WTC11 (cell line): ENCODE results near the gene SERPINB1. TPM values are rescaled to one million over a fixed set of nuclear protein-coding genes. Genes with fewer than 3 reads are reported as not detected.

ENCODE experiments used
- ATF1 ChIP-seq: sonication (generic); formaldehyde crosslinking; IDR thresholded peaks from 2 replicates; pipeline ENCODE4 v1.8.1; 2023; ENCODE audit warnings: mild to moderate bottlenecking, moderate library complexity, missing genetic modification reagents
- E2F5 ChIP-seq: sonication (generic); formaldehyde crosslinking; IDR thresholded peaks from 2 replicates; pipeline ENCODE4 v1.8.1; 2022; ENCODE audit warnings: mild to moderate bottlenecking, moderate library complexity, missing genetic modification reagents
- ESRRA ChIP-seq: sonication (generic); formaldehyde crosslinking; IDR thresholded peaks from 2 replicates; pipeline ENCODE4 v1.8.1; 2022; ENCODE audit warnings: mild to moderate bottlenecking, missing genetic modification reagents, borderline replicate concordance
- FOXJ3 ChIP-seq: sonication (generic); formaldehyde crosslinking; IDR thresholded peaks from 2 replicates; pipeline ENCODE4 v1.9.0; 2021; ENCODE audit warnings: missing genetic modification reagents, mild to moderate bottlenecking, borderline replicate concordance
- FOXP1 ChIP-seq: sonication (generic); formaldehyde crosslinking; IDR thresholded peaks from 2 replicates; pipeline ENCODE4 v1.8.0; 2022; ENCODE audit warnings: missing genetic modification reagents, mild to moderate bottlenecking, moderate library complexity, borderline replicate concordance
- FOXP4 ChIP-seq: sonication (generic); formaldehyde crosslinking; IDR thresholded peaks from 2 replicates; pipeline ENCODE4 v1.8.0; 2022; ENCODE audit warnings: mild to moderate bottlenecking, missing genetic modification reagents
- HMGXB4 ChIP-seq: sonication (generic); formaldehyde crosslinking; IDR thresholded peaks from 2 replicates; pipeline ENCODE4 v1.8.1; 2023; ENCODE audit warnings: mild to moderate bottlenecking, moderate library complexity, missing genetic modification reagents
- MAX ChIP-seq: sonication (generic); formaldehyde crosslinking; IDR thresholded peaks from 2 replicates; pipeline ENCODE4 v1.8.0; 2022; ENCODE audit warnings: mild to moderate bottlenecking, missing genetic modification reagents
- MXD4 ChIP-seq: fragments of 250-450 bp; sonication (Bioruptor Pico); IDR thresholded peaks from 2 replicates; pipeline ENCODE4 v1.8.0; 2021; ENCODE audit warnings: mild to moderate bottlenecking, moderate library complexity, borderline replicate concordance
- NFE2L1 ChIP-seq: sonication (generic); formaldehyde crosslinking; IDR thresholded peaks from 2 replicates; pipeline ENCODE4 v1.8.1; 2023; ENCODE audit warnings: missing genetic modification reagents
- NR2C2 ChIP-seq: sonication (generic); formaldehyde crosslinking; IDR thresholded peaks from 2 replicates; pipeline ENCODE4 v1.8.0; 2022; ENCODE audit warnings: mild to moderate bottlenecking, missing genetic modification reagents
- PRDM15 ChIP-seq: sonication (generic); formaldehyde crosslinking; IDR thresholded peaks from 2 replicates; pipeline ENCODE4 v1.8.0; 2022; ENCODE audit warnings: missing genetic modification reagents
- SMAD3 ChIP-seq: sonication (generic); formaldehyde crosslinking; IDR thresholded peaks from 2 replicates; pipeline ENCODE4 v1.8.0; 2022; ENCODE audit warnings: missing genetic modification reagents, mild to moderate bottlenecking, borderline replicate concordance
- ZMAT4 ChIP-seq: fragments of 250-450 bp; sonication (Bioruptor Pico); IDR thresholded peaks from 2 replicates; pipeline ENCODE4 v1.9.0; 2021; ENCODE audit warnings: mild to moderate bottlenecking
- ZNF317 ChIP-seq: sonication (generic); formaldehyde crosslinking; IDR thresholded peaks from 2 replicates; pipeline ENCODE4 v1.8.1; 2023; ENCODE audit warnings: low read depth, mild to moderate bottlenecking, moderate library complexity, missing genetic modification reagents, borderline replicate concordance
- ZNF423 ChIP-seq: fragments of 250-450 bp; sonication (Bioruptor Pico); IDR thresholded peaks from 2 replicates; pipeline ENCODE4 v2.1.2; 2022; ENCODE audit warnings: mild to moderate bottlenecking, moderate library complexity
- ZNF512 ChIP-seq: sonication (generic); formaldehyde crosslinking; IDR thresholded peaks from 2 replicates; pipeline ENCODE4 v1.8.1; 2022; ENCODE audit warnings: missing genetic modification reagents, borderline replicate concordance
- ZSCAN18 ChIP-seq: fragments of 250-450 bp; sonication (Bioruptor Pico); IDR thresholded peaks from 2 replicates; pipeline ENCODE4 v2.1.2; 2022; ENCODE audit warnings: mild to moderate bottlenecking, moderate library complexity
- total RNA-seq: library from RNA; stranded (reverse); gene quantifications from 3 replicates; pipeline ENCODE4 v1.2.3, GENCODE V29; 2021
- TF ChIP-seq, protein P1 (sequence below): sonication (generic); formaldehyde crosslinking; IDR thresholded peaks from 2 replicates; pipeline ENCODE4 v1.8.1; 2022; ENCODE audit warnings: mild to moderate bottlenecking, missing genetic modification reagents, moderate library complexity, borderline replicate concordance
- TF ChIP-seq, protein P2 (sequence below): sonication (generic); formaldehyde crosslinking; IDR thresholded peaks from 2 replicates; pipeline ENCODE4 v1.8.0; 2023; ENCODE audit warnings: mild to moderate bottlenecking, missing genetic modification reagents

SERPINB1 gene
- total RNA-seq, 1 experiment from 2014 or later = 14.8 TPM

DNA sequence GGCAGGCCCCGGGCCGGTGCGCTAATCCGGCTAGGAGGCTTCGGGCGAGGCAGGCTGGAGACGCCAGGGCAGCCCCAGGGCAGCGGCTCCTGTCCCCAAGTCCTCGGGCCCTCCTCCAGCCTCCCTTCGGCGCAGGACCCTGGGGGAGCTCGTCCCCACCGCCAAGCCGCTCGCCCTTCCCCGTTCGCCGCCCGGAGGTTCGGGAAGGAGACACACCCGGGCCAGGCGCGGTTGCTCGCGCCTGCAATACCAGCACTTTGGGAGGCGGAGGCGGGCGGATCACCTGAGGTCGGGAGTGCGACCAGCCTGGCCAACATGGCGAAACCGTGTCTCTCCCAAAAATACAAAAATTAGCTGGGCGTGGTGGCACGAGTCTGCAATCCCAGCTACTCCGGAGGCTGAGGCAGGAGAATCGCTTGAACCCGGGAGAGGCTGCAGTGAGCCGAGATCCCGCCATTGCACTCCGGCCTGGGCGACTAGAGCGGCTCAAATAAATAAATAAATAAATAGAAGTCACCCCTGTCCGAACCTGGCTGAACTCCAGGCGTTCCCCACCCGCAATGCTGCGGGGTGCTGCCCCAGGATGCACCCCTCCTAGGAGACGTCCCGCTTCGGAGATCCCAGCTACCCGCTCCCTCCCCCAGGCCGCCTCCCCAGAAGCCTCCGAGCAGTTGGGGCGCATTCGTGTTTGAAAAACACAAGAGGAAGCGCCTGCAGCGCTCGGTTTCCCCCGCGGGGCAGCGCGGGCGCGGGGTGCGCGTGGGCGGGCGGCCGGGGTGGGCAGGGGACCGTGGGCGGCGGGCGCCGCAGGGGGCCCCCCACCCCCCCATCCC lies 33.9 kb upstream of the SERPINB1 start (continued):
- TF ChIP-seq E2F5 (CRISPR knock-in tag) (peak; percentile 21; the same call in 1 of the 2 replicates), MAX (CRISPR knock-in tag) (0 out of 2 replicates have a peak, but pooled peaks have one; percentile 23), ZNF423 (CRISPR knock-in tag) (peak; percentile 41), FOXJ3 (CRISPR knock-in tag) (no peak), ATF1 (CRISPR knock-in tag) (peak; percentile 67; the same call in 1 of the 2 replicates), SMAD3 (no peak), ZSCAN18 (CRISPR knock-in tag) (no peak), FOXP1 (no peak), NR2C2 (CRISPR knock-in tag) (no peak), FOXP4 (CRISPR knock-in tag) (0 out of 2 replicates have a peak, but pooled peaks have one; percentile 37), NFE2L1 (CRISPR knock-in tag) (no peak), ZNF512 (CRISPR knock-in tag) (no peak), HMGXB4 (CRISPR knock-in tag) (peak; percentile 77; the same call in 1 of the 2 replicates), ZNF317 (CRISPR knock-in tag) (0 out of 2 replicates have a peak, but pooled peaks have one; percentile 29), ESRRA (CRISPR knock-in tag) (no peak), PRDM15 (CRISPR knock-in tag) (no peak), ZMAT4 (CRISPR knock-in tag) (no peak), MXD4 (no peak)
- TF ChIP-seq, protein P1, sequence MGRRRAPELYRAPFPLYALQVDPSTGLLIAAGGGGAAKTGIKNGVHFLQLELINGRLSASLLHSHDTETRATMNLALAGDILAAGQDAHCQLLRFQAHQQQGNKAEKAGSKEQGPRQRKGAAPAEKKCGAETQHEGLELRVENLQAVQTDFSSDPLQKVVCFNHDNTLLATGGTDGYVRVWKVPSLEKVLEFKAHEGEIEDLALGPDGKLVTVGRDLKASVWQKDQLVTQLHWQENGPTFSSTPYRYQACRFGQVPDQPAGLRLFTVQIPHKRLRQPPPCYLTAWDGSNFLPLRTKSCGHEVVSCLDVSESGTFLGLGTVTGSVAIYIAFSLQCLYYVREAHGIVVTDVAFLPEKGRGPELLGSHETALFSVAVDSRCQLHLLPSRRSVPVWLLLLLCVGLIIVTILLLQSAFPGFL (CRISPR knock-in tag) = no peak
- TF ChIP-seq, protein P2, sequence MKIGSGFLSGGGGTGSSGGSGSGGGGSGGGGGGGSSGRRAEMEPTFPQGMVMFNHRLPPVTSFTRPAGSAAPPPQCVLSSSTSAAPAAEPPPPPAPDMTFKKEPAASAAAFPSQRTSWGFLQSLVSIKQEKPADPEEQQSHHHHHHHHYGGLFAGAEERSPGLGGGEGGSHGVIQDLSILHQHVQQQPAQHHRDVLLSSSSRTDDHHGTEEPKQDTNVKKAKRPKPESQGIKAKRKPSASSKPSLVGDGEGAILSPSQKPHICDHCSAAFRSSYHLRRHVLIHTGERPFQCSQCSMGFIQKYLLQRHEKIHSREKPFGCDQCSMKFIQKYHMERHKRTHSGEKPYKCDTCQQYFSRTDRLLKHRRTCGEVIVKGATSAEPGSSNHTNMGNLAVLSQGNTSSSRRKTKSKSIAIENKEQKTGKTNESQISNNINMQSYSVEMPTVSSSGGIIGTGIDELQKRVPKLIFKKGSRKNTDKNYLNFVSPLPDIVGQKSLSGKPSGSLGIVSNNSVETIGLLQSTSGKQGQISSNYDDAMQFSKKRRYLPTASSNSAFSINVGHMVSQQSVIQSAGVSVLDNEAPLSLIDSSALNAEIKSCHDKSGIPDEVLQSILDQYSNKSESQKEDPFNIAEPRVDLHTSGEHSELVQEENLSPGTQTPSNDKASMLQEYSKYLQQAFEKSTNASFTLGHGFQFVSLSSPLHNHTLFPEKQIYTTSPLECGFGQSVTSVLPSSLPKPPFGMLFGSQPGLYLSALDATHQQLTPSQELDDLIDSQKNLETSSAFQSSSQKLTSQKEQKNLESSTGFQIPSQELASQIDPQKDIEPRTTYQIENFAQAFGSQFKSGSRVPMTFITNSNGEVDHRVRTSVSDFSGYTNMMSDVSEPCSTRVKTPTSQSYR (CRISPR knock-in tag) = no peak
